Right hindlimb (tissue), 1 donor: Measurements from ENCODE around the gene NUP43.
A peak's percentile ranks its signal among the peaks of the same experiment; 100 is the strongest.
"Not testable (repeated sequence)": the region's sequence is repeated elsewhere in the genome, so short reads cannot be mapped to it uniquely, and the experiment has no call there.

Experiments
- DNase-seq: peaks from one replicate; pipeline ENCODE4 v3.0.0-alpha.2; 2018

The NUP43 gene, protein sequence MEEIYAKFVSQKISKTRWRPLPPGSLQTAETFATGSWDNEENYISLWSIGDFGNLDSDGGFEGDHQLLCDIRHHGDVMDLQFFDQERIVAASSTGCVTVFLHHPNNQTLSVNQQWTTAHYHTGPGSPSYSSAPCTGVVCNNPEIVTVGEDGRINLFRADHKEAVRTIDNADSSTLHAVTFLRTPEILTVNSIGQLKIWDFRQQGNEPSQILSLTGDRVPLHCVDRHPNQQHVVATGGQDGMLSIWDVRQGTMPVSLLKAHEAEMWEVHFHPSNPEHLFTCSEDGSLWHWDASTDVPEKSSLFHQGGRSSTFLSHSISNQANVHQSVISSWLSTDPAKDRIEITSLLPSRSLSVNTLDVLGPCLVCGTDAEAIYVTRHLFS

DNA sequence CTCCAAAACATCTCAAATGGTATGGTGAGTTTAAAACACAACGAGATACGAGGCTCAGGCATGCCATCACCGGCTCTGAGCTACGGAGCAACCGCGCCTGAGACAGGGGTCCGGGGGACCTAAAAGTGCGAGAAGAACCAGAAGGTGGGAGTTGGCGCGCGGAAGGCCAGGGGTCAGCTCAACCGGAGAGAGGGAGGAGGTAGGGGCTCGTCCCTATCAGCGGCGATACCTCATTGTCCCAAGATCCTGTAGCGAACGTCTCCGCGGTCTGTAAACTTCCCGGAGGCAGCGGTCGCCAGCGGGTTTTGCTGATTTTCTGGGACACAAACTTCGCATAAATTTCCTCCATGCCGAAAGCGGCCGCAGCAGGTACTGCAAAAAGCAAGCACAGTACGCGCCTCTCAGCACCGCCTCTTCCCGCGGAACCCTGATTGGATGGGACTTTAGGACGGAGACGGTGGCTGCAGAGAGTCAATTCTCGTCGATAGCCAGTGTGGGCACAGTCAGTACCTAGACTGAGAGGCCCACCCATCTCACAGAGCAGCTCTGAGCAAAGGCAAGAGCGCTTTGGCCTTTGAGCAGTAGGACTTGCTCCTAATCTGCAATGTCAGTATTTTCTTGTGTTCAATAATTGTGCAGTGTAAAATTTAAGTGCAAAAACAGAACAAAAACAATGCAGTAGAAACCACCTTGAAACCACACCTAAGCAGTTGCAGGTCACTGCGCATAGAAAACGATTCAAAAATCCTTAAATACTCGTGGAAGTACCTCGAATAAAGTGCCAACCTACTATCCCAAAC, at the start of gene NUP43:
TSS of gene NUP43 (minus strand) at position 383 of the 800 bp plus-strand sequence. CDS start at position 349, 34 bp downstream.
- DNase-seq: peak; percentile 94

DNA sequence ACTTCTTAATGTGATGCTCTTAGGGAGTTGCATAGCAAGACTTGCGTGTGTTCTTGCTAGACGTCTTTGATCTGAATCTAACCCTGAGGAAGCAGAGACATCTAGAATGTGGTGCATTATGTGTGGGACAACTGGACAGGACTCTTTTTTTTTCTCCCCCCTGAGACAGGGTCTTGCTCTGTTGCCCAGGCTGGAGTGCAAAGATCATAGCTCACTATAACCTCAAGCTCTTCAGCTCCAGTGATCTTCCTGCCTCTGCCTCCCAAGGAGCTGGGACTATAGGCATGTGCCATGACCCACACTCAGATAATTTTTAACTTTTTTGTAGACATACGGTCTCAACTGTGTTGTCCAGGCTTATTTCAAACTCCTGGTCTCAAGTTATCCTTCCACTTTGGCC, 37.2 kb upstream of the NUP43 start:
- DNase-seq: no peak

DNA sequence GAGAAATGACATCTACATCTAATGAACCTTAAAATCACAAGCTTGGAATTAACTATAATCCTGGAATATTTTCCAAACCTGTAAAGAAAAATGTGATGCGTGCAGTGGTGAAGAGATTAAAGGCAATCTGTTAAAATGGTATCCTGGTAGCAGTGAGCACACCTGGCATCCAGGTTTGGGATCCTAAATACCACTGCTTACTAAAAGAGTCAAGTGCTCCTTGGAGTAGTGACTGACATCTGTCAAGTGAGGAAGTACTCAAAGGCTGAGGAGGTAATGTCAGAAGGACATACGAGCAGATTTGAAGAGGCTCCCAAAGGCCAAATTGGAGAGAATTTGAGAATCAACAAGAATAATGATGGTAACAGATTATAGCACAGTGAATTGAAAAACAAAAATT, 36.0 kb upstream of the NUP43 start:
- DNase-seq: no peak

DNA sequence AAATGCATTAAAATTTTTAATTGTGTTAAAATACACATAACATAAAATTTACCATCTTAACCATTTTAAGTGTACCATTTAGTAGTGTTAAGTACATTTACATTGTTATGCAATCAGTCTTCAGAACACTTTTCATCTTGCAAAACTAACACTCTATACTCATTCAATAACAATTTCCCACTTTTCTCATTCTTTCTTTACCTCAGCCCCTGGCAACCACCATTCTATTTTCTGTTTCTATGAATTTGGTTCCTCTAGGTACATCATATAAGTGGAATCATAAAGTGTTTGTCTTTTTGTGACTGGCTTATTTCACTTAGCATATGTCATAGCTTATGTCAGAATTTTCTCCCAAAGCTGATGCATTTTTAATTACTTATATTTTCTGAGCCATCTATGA, 35.4 kb upstream of the NUP43 start:
- DNase-seq: no peak

DNA sequence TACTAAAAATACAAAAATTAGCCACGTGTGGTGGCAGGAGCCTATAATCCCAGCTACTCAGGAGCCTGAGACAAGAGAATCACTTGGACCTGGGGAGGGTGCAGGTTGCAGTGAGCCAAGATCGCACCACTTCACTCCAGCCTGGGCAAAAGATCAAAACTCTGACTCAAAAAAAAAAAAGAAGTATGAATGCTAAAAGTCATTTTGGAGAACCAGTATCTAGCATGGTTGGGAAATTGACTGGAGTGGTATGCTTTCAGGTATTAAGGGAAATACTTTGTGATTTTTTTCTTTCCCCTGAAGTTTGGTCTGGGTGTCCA, 33.3 kb upstream of the NUP43 start:
- DNase-seq: no peak

DNA sequence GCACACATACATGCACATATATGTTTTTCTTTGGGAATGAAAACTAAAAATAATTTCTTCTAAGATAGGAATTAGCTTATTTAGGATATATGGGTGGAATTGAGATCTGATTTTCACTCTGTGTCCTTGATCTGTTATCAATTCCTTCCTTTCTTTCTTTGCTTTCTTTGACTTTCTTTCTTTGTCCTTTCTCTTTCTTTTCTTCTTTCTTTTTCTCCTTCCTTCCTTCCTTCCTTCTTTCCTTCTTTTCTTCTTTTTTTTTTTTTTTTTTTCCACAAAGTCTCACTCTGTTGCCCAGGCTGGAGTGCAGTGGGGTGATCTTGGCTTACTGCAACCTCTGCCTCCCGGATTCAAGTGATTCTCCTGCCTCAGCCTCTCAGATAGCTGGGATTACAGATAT, 31.3 kb upstream of the NUP43 start:
- DNase-seq: no peak

DNA sequence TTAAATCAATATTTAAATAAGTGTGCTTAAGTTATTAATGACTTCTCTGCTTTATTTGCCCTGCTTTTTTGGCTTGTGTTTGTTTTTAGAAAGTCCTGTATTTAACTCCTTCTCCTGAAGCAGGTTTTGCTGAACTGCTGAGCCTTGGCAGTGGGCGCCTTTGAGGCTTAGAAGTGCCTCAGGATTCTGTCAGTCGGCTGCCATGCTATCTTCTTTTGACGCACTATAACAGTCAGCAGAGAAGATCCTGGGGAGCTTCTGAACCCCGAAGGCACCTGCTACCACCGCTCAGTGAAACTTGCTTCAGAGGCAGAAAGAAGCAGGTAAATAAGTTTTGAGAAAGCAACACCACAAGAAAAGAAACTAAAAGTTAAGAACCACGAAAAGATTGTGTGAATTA, 25.6 kb upstream of the NUP43 start:
- no peak for DNase-seq

DNA sequence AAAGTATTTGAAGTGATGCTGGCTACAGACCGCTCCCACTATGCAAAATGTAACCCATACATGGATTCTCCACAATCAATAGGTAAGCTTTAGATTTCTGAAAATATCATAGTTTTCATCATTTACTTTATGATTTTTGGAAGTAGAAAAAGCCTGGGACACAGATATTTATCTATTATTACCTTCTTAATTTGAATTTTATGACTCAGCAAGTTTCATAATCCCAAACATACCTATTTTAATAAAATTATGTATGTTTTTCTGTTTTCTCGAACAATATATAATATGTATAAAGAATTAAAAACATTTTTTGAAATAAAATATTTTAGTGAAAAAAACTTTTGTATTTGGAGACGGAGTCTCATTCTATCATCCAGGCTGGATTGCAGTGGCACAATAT, 24.9 kb upstream of the NUP43 start:
- DNase-seq: no peak

DNA sequence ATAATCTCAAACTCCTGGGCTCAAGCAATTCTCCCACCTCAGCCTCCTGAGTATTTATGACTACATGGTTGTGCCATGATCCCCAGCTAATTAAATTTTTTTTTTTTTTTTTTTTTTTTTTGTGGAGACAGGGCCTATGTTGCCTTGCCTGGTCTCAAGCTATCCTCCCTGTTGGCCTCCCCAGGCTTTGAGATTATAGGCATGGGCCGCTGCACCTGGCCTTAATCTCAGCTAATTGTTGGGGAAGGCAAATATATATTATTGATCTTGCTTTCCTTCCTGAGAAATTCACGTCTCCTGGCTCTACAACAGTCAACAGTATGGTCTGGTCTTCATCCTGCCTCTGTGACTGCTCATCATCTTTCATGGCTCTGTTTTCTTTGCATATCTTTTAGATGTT, 23.3 kb upstream of the NUP43 start:
- DNase-seq: no peak

DNA sequence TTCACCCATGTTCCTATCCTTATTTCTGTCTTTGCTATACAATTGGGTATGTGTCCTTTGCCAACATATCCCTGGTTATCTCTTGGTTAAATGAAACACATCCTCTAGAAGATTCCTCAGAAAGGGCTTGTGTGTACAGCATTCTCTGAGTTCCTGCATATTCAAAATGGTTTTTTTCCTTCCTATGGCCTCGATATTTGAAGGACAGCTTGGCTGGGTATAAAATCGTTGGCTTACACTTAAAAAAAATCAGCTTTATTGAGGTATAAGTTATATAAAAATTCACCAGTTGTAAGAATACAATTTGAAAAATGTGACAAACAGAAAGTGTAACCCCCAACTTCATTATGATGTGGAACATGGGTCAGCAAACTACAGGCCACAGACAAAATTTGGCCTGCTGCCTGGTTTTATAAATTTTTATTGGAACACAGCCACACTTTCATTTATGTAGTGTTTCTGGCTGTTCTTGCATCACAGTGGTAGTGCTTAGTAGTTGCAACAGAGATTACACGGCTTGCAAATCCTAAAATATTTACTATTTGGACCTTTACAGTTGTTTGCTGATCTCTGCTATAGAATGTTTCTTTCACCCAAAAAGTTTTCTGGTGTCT, 19.9 kb upstream of the NUP43 start:
- DNase-seq: no peak

DNA sequence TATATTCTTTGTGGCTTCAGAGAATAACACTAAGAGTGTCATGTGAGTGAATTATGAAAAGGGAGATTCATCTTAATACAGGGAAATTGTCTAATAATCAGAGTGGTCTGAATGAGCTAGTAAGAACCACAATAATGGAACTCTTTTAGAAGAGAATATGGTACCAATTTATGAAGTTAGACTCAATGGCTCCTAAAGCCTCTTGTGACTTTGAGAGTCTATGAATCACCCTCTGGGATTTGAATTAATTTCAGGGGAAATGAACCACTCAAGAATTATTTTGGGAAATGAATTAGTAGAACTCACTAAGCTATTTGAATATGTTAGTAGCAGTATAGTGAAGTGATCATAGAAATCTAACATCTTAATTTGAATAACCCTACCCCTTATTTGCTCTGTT, 17.5 kb upstream of the NUP43 start:
- DNase-seq: no peak

DNA sequence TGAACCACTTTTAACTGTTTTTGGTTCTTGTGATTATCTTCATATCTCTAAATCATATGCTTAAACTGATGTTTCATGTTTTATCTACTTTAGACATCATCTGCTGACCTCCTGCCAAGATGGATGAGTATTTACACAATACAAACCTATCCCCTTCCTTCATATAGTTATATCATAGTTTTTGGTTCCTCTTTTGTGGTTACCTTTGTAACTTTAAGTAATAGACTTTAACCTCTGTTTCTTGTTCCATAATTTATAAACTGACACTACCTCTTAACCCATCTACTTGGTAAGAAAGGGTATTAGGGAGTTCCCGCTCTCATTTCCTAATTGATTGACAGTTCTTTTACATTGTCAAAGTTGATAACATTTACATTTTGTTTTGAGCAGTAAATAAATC, 15.1 kb upstream of the NUP43 start:
- no peak for DNase-seq

DNA sequence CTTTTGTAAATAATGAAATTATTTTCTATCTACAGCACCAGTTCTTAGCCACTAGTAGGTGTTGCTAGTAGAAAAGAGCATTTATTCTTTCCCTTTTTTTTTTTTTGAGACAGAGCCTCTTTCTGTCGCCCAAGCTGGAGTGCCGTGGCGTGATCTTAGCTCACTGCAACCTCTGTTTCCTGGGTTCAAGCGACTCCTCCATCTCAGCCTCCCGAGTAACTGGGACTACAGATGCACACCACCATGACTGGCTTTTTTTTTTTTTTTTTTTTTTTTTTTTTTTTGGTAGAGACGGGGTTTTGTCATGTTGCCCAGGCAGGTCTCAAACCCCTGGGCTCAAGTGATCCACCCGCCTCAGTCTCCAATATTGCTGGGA, 9.9 kb upstream of the NUP43 start:
- DNase-seq: no peak

DNA sequence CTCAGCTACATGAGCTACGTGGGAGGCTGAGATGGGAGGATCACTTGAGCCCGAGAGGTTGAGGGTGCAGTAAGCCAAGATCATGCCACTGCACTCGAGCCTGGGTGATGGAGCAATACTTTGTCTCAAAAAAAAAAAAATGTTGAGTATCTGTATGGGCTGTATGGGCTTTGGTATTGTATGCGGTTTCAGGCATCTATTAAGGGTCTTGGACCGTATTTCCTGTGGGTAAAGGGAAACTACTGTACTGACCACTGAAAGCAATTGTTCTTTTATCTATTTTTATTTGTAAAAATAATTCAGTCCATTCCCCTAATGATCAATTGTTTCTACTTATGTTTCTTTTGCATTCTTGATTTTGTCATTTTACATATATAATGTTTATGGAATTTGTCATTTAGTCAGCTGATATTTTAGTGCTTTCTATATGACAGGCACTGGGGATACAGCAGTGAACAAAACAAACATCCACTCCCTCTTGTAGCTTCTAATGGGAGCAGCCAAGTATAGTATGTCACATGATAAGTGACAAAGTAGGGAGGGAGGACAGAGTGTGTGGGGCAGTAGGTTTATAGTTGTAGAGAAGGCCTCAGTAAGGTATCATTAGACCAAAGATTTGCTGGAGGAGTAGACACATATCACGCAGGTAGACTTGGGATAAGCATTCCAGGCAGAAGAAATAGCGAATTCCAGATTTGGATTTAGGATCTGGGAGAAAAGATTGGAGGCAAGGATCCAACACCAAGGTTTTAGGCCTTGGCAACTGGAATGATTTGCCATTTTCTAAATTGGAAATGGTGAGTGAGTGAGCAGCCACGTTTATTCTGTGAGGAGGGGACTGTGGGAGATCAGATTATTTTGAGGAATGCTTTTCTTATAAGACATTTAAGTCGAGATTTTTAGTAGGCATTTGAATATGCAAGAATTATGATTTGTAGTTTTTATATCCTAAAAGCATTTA, 9.3 kb upstream of the NUP43 start:
- no peak for DNase-seq

DNA sequence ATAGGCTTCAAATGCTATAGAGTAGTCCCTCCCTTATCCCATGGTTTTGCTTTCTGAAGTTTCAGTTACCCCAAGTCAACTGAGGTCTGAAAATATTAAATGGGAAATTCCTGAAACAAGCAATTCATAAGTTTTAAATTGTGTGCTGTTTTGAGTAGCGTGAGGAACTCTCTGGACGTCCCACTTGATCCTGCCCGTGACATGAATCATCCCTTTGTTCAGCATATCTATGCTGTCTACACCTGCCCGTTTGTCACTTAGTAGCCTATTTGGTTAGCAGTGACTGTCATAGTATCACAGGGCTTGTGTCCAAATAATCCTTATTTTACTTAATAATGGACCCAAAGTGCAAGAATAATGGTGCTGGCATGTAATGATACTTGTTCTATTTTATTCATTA, 8.2 kb upstream of the NUP43 start:
- no peak for DNase-seq

DNA sequence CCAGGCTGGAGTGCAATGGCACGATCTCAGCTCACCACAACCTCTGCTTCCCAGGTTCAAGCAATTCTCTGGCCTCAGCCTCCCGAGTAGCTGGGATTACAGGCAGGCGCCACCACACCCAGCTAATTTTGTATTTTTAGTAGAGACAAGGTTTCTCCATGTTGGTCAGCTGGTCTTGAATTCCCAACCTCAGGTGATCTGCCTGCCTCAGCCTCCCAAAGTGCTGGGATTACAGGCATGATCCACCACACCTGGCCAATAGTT, 7.0 kb upstream of the NUP43 start:
- DNase-seq: not testable (repeated sequence)

DNA sequence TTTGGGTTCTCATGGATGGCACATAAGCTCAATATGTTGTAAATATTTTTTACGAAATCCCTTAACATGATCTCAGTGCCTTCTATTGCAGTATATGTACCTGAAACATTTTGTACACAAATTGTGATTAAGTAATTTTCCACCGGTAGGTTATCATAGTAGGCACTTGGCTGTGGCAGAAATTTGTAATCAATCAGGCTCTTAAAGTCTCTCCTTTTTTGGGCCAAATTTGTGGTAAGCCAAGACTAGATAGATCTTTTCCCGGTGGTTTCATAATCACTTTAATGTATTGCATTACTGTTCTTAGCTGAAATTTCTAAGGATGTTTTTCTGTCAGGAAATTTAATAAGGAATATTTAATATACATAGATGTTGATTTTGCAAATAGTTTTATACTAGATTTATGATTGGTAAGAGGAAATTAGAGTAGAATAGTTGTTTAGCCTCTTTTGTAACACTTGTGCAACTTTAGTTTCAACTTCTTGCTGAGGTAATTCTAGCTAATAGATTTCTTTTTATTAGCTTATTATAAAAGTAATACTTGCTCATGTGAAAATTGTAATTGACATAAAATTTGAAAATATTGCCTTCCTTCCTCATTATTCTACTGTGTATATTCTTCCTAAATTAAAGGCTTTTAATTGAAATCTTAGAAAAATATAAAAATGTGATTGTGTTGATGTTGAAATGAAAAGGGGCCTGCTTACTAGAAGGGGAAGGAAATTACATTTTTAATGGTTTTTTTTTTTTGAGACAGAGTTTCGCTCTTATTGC, 6.5 kb upstream of the NUP43 start:
- no peak for DNase-seq

DNA sequence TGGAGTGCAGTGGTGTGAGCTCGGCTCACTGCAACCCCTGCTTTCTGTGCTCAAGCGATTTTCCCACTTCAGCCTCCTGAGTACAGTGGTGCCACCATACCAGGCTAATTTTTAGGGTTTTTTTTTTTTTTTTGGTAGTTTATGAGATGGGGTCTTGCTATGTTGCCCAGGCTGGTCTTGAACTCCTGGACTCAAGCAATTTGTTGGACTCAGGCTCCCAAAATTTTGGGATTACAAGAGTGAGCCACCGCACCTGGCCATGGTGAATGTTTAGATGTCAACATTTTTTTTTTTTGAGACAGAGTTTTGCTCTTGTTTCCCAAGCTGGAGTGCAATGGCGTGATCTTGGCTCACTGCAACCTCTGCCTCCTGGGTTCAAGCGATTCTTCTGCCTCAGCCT, 5.6 kb upstream of the NUP43 start:
- not testable (repeated sequence) for DNase-seq

DNA sequence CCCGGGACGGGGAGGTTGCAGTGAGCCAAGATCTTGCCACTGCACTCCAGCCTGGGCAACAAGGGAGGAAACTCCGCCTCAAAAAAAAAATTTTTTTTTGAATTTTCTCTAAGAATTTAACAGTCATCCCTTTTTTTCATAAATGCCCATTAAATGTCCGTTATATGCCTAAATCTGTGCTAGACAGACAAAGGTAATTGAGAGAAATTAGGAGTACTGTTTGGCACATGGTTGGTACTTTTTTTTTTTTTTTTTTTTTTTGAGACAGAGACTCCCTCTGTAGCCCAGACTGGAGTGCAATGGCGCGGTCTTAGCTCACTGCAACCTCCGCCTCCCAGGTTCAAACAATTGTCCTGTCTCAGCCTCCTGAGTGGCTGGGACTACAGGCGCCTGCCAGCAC, 4.9 kb upstream of the NUP43 start:
- DNase-seq: no peak

DNA sequence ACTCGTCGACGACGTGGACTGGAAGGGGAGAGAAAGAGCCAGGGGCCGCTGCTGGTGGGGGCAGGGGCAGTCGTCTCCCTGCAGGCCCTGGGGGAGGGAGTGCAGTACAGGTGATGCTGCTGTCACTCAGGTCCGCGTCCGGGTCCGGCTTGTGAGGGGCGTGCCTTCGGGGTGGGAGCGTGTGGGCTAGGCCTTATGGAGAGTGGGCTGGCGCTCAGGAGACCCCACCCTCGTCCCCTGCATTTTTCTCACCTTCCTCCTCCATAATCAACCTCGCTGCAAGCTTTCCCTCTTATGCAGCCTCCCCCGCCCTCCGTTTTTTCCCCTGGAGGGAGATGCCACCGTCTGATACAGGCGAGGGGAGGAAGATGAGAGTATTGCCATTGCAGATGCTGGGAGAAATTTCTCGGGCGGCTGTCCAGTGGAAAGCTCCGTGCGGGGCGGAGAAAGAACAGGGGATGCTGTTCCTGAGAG, 3.8 kb upstream of the NUP43 start:
- peak; percentile 61 for DNase-seq

DNA sequence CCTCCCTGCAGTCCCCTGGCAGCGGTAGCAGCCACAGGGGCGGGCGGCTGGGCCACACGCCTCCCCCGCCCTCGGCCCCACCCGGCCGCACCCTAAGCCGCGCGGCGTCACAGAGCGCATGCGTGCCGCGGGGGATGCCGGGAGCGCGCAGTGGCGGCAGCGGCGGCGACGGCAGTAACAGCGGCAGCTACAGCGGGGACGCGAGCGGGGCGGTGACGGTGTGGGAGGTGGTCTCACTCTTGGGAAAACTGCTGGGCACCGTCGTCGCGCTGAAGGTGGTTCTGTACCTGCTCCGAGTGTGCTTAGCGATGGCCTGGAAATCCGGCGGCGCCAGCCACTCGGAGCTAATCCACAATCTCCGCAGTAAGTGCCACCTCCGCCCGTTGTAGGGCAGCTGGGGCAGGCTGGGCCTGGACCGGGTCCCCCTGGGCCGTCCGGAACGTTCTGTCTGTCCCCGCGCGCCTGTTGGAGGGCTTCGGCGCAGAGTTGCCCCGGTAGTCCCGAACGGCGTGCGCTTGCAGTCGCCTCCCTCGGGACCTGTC, 3.3 kb upstream of the NUP43 start, which contains the start of gene PCMT1:
TSS of gene PCMT1 (plus strand) at position 148 of the 542 bp plus-strand sequence. CDS start at position 309, 161 bp downstream.
- DNase-seq: peak; percentile 92

DNA sequence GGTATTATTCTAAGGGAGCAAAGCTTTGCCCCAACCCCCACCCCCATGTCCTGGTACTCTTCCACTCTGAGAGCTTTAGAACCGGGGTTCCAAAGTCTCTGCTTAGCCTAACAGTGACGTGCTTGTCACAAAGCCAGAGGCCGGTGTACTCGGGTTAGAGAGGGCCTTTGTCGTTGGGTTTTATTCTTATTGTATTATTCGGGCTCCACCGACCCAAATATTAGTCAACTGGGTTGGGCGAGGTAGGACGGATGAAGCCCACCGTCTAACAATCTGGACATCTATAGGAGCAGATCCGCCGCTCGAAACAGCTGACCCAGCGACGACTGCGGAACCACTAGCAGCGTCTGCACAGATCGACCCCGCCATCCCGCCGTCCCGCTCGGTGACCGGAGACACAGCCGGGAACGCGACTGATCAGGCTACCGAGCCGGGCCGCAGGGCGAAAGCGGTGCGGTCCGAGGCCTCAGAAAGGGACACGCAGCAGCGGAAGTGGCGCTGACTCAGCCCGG, 2.8 kb upstream of the NUP43 start:
- not testable (repeated sequence) for DNase-seq
